Measurements from ENCODE around the gene GALNT2.

Gene GALNT2

GRCh38 chr1:230194525-230194924, 127.5 kb downstream of the GALNT2 start:
- no peak for DNase-seq

DNA sequence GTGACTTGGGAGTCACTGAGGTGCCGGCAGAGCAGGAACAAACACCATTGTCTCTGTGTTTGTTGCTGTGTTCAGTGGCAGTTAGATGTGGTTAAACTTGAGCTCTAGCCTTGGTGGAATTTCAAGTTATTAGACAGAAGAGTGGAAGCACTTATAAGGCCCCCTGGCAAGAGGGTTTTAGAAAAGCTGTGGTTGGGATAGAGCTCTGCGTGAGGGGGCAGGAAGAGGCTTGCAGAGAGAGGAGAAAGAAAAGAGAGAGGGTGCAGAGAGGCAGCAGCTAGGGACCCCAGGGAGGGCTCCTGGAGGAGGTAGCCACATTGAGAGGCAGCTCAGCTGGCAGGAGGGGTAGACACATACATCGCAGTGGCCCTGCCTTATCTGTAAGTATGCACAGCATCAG, 128.2 kb downstream of the GALNT2 start:
- no peak for DNase-seq

DNA sequence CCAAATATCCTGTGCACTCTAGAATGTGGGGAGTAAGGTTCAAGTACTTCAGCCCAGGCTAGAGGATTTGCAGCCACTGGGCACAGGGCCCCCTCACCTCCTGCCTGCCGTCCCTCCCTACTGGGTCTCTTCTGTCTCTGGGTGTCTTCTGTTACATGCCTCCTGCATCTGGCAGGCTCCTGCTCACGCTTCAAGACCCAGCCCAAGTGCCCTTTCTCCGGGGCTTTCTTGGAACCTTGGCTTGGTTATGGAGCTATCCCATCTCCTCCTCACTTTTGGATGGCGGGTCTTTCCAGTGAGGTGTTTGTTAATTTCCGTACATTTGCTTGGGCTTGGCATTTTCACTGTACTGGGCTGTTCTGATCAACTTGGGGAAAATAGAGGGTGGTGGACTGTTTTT, 129.0 kb downstream of the GALNT2 start:
- no peak for DNase-seq

DNA sequence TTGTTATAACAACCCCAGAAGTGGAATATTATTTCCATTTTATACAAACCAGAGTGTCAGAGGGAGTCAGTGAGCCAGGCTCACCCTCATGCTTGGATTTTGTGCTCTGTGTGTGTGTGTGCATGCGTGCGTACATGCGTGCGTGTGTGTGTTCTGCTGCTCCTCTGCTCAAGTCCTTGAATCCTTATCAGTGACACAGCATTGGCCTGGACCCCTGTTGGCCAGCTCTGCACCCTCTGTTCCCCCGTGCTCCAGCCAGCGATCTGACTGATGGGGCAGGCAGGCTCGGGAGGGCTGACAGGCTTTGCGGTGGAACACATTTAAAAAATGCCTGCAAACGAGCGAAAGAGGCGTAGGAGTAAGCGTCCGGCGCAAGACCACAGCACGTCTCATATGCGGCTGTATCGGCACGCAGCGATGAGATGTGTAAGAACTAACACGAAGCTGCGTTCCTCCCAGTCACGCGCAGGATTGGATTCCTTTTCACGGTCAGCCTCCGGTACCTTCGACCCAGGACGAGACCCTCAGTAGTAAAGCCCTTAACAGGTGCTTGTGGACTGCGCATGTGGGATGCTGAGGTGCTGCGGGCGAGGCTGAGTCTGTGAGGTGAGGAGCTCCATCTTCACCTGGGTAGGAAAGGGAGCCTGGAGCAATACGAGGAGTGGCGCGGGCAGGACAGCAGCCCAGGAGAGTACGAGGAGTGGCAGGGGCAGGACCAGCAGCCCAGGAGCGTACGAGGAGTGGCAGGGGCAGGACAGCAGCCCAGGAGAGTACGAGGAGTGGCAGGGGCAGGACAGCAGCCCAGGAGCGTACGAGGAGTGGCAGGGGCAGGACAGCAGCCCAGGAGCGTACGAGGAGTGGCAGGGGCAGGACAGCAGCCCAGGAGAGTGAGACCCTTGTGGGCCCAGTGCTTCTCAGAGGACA, 130.9 kb downstream of the GALNT2 start:
- DNase-seq: no peak

DNA sequence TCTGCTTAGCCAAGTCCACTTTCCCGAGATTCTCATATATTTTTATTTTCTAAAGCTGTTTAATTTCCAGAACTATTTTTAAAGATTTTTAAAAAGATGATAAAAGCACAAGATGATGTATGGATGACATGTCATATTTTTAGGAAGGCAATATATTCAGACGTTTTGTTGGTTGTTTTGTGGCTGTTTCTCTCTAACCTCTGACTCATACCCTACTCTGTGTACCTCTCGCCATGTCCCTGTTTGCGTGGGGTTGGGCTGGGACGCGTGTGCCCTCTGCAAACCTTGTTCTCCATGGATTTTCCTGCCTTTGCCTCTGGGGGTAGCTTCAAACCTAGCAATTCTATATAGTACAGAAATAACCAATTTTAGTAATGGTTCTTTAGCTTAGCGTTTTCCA, 132.0 kb downstream of the GALNT2 start:
- DNase-seq: no peak

DNA sequence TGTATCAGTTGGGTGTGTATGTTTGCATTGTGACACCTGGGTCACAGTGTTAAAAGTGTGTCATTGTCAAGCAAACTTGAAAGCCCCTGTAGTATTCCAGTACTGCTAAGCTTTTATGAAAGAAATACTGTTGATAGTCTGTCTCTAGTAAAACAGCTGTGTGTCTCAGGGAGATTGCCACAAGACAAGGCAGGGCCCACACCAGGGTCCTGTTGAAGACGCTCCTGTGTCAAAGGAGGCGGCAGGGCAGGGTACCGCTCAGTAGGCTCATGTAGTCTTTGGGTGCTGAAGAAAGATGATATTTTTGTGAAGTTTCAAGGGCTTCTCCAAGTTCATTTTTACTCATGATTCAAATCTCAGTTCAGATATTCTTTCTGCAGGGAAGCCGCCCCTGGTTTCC, 132.5 kb downstream of the GALNT2 start:
- DNase-seq: no peak

- DNase-seq: no peak
Observed at GRCh38 chr1:230200276-230200675, 133.2 kb downstream of the GALNT2 start.

DNA sequence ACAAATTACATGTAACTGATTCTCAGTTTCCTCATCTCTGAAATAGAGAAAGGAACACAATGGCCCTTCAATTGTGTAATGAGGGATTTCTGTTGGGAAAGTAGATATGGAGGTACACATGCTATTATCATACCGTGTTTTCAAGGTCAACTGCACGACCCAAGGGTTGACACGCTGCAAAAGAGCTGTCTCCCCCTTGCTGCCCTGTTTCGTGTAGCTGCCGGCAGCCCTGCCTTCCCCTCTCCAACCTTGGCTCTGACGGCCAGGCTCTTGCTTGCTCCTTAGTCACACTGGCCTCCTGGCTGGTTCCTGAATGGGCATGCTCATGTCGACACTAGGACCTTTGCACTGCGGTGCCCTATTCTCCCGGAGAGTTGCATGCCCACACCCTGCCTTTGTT, 134.4 kb downstream of the GALNT2 start:
- no peak for DNase-seq

DNA sequence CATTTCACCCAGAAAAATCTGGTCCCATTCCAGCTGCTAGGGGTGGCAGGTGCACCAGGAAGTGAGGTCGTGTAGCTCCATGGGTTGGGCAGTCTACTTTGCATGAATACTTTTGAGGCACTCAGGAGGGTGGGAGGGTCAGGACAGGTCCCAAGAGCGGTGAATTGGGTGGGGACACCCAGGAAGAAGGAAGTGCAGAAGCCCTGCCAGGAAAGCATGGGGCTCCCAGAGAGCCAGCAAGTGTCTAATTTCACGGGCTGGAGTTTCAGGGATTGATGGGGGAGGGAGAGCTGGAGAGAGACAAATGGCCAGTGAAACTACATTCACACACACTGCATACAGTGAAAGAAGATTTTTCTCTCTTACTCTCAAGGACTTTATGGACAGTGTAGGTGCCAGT, 137.8 kb downstream of the GALNT2 start:
- DNase-seq: no peak

GRCh38 chr1:230205719-230206198, 138.7 kb downstream of the GALNT2 start:
- no peak for DNase-seq

GRCh38 chr1:230206207-230206606, 139.2 kb downstream of the GALNT2 start:
- no peak for DNase-seq

GRCh38 chr1:230206976-230207375, 139.9 kb downstream of the GALNT2 start:
- DNase-seq: no peak

DNA sequence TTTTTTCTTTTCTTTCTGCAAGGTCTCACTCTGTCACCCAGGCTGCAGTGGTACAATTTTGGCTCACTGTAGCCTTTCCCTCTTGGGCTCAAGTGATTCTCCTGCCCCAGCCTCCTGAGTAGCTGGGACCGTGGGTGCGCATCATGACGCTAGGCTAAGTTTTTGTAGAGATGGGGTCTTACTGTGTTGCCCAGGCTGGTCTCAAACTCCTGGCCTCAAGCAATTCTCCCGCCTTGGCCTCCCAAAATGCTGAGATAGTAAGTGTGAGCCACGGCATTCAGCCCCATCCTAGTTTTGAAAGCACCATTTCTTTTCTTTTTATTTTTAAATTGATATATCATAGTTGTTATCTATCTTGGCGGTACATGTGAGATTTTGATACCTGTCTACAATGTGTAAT, 140.6 kb downstream of the GALNT2 start:
- DNase-seq: no peak

DNA sequence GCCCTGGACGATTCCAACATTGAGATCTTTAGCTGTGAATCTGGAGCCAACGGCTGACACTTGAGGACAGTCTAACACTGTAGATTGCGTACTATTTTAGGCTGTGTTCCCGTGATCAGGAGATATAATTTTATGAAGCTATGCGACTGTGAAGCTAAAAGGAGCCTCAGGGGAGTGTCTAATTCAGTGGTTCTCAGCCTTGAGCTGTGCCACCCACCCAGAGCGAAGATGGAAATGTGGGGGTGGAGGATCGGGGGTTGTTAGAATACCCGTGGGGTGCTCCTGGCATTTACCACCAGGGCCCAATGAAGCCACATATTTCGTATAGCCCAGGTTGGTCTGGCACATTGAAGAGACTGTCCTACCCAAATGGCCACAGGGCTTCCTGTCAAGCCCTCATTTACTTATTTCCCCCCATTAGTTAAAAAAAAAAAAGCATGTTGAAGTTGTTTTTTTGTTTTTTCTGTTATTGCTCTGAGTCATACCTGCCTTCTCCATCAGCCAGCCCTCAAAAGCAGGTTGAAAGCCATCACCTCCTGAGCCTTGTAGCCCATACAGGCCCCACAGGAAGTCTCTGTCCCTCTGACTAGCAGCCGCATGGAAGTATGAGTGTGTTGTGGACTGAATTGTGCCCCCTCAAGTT, 141.7 kb downstream of the GALNT2 start:
- DNase-seq: no peak

DNA sequence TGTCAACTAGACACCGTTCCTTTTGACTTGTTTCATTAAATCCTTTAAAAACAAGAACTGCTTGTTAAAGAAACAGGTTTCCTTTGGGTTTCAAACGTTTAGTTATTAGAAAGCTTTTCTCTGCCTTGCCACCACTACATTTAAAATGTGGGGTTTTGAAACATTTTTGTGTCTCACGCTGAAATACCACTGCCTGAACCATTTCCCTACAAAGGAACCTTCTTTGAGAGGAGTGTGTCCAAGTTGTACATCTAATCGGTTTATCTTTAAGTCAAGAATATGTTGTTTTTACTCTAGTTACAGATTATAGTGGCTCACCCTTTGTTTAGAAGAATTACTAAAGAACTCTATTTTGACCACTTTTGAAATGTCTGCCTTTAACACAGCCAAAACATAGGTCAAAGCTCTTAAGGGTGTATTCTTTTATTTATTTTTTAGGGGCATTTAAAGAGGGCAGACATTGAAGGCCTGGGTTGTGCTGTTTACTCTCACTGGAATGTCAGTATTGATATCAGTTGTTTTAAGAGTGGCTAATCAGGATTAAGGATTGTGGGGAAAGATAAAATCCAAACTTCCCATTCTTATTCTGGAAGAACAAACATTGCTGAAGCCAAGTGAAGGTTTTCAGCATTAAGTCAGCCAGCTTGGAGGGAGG, 143.4 kb downstream of the GALNT2 start:
- DNase-seq: no peak

- no peak for DNase-seq
Observed at GRCh38 chr1:230210981-230211336, 143.9 kb downstream of the GALNT2 start.

GRCh38 chr1:230211436-230212145, 144.6 kb downstream of the GALNT2 start:
- DNase-seq: no peak

DNA sequence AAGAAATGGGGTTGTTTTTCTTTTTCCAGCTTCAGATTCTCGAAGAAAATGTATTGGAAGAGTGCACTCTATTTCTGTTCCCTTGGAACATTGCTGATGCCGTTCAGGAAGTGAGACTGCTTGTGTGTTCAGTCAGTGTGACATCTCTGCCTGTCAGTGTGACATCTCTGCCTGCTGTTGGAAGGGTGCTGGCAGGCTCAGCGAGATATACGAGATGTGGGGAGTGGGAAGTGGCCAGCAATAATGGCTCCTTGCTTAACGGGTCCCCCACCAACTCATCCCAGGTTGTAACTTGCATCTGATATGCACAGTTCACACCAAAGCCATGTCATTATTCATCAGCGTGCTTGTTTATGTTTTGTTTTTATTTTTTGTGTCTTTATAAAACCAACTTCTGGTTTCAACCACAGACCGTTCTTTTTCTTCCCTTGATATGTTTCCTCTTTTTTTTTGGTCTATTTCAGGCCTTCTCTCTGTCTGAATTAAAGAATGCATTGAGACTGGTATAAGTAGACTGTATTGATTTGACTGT, 145.4 kb downstream of the GALNT2 start:
- DNase-seq: no peak

DNA sequence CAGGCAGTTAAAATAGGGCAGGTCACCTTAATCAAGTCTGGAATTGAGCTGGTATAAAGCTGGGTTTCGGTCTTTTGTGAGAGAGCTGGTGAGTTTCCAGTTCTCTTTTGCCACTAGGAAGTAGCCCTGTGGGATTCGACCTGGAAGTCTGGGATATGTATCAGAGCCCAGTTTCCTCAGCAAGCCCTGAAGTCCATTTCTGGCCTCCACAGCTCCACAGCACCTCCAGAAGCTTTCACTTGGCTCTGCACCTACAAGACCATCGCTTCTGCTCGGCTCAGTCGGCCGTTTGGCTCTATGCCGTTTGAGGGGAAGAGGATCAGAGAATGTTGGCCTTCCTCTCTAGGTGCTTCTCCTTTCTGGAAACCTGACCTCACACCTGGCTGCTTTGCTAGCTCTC, 148.0 kb downstream of the GALNT2 start:
- no peak for DNase-seq

- DNase-seq: no peak
Observed at GRCh38 chr1:230215529-230215928, 148.5 kb downstream of the GALNT2 start.

DNA sequence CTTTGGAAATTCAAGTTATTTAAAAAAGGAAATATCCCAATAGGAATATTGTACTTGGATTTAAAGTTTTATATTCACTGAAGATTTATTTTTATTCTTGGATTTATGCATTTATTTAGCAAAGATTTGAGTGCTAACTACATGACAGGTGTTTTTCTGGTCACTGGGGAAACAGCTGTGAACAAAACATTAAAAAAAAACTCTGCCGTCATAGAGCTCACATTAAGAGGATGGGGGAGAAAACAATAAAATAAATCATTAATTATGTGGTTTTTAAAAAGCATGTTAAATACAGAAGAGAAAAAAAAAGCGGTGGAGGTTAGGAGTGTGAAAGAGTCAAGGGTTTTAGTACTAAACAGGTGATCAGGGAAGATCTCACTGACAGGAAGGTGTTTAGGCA, 149.9 kb downstream of the GALNT2 start:
- no peak for DNase-seq

DNA sequence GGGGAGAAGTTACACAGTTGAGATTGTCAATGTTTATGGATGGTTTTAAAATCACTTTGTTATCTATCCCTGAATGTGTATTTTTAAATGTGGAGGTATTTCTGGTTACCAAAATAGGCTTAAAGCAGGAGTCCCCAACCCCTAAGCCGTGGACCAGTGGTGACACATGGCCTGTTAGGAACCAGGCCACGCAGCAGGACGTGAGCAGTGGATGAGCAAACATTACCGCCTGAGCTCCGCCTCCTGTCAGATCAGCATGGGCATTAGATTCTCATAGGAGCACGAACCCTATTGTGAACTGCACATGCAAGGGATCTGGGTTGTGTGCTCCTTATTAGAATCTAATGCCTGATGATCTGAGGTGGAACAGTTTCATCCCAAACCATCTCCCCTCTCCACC, 151.6 kb downstream of the GALNT2 start:
- DNase-seq: no peak
